NCI-H146 treated with DMSO at 0.1 percent for 48 hours (cell line): Measurements from ENCODE around the gene ZNF319.
"Not testable (repeated sequence)": the region's sequence is repeated elsewhere in the genome, so short reads cannot be mapped to it uniquely, and the experiment has no call there.

Experiments
- DNase-seq: peaks from one replicate; lab custom pipeline; 2025; ENCODE audit not compliant: unreplicated experiment; lab: John Stamatoyannopoulos, UW

The ZNF319 gene

GRCh38 chr16:58022601-58023371 is 22.3 kb upstream of the ZNF319 start:
- peak; percentile 19 for DNase-seq

- DNase-seq, result no peak
These were observed 21.4 kb upstream of the ZNF319 start for GRCh38 chr16:58021661-58022551.

- DNase-seq, result no peak
These were observed 20.4 kb upstream of the ZNF319 start for GRCh38 chr16:58020628-58021521.

GRCh38 chr16:58019866-58020538 is 19.5 kb upstream of the ZNF319 start:
- DNase-seq, result no peak

- DNase-seq, result no peak
These were observed 18.3 kb upstream of the ZNF319 start for GRCh38 chr16:58018803-58019202.

GRCh38 chr16:58016840-58017446 is 16.5 kb upstream of the ZNF319 start:
- DNase-seq, result no peak

- no peak for DNase-seq
These were observed 12.9 kb upstream of the ZNF319 start for GRCh38 chr16:58013201-58013956.

- DNase-seq, result no peak
These were observed 12.0 kb upstream of the ZNF319 start for GRCh38 chr16:58012481-58012880.

- no peak for DNase-seq
These were observed 11.2 kb upstream of the ZNF319 start for GRCh38 chr16:58011652-58012051.

GRCh38 chr16:58010886-58011285 is 10.4 kb upstream of the ZNF319 start:
- DNase-seq, result no peak

GRCh38 chr16:58009856-58010416 is 9.5 kb upstream of the ZNF319 start:
- DNase-seq, result no peak

- DNase-seq, result not testable (repeated sequence)
These were observed 4.3 kb upstream of the ZNF319 start for GRCh38 chr16:58004736-58005135.

- DNase-seq, result no peak
These were observed 2.5 kb upstream of the ZNF319 start for GRCh38 chr16:58002936-58003335.

- no peak for DNase-seq
These were observed 1.9 kb upstream of the ZNF319 start for GRCh38 chr16:58002416-58002800.

- DNase-seq, result no peak
These were observed 1.4 kb upstream of the ZNF319 start for GRCh38 chr16:58001781-58002415.

- DNase-seq, result peak; percentile 47
These were observed 519 bp upstream of the ZNF319 start, which contains the start of gene USB1 for GRCh38 chr16:58000706-58001676. Gene USB1 (plus strand): TSS chr16:58001407. CDS start chr16:58001484, 77 bp downstream.

- DNase-seq, result no peak
These were observed 1.0 kb downstream of the ZNF319 start for GRCh38 chr16:57999366-57999970.
